ENCODE results near the gene MTM1. TPM values are rescaled to one million over a fixed set of nuclear protein-coding genes. Genes with fewer than 3 reads are reported as not detected.

MTM1 gene
- total and polyA plus RNA-seq, 9 of the 15 experiments (the other 6 are each of a cell fraction or from before 2014, with no cell fraction given): 5.6 to 13.3 (median 9.5) TPM

DNA sequence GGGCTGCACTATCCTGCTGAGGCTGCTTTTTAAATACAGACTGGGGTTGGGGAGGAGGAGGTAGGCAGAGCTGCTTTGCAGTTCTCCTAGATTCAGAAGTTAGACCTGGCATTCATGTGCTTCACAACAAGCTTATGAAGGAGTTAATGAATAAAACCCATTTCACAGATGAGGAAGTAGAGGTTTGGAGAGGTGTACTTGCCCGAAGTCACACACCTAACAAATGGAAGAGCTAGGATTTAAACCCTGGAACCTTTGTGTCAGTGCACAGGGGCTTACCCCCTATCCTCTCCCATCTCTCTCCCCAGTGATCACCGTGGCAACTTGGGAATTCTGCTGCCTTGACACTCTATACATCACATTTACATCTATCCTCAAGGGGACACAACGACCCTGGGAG lies 3.6 kb upstream of the MTM1 start:
- no peaks in the 10 kb centered on the region for H3K9me1 ChIP-seq (ENCODE audit: control insufficient read depth, insufficient read depth, low read length)
- WGBS (ENCODE audit: insufficient coverage, low coverage, missing lambda C conversion rate): 8% methylated on average over 3 of the region's 3 CpGs
- H4K20me1 ChIP-seq (replicated peaks; ENCODE audit: control insufficient read depth, insufficient read depth, low read length): no peaks in the 10 kb centered on the region
- no peak overlapping the region for H3K9ac ChIP-seq (ENCODE audit: insufficient read depth in 1 of 2, low read depth in 2 of 2, low read length in 2 of 2)
- H3K36me3 ChIP-seq (ENCODE audit: control insufficient read depth, insufficient read depth, low read length): no peaks in the 10 kb centered on the region
- ATAC-seq (no peak), DNase-seq (ENCODE audit: extremely low read depth in 1 of 4, low spot score in 3 of 4) (no peak), FAIRE-seq (no peak)
- H3K4me3 ChIP-seq: no peak overlapping the region
- no peak overlapping the region for H3K27ac ChIP-seq (ENCODE audit: extremely low read depth, low read depth, low read length)
- ChIA-PET CTCF (ENCODE audit: low intra/inter-chr PET ratio) (no interaction called here), POLR2A (no interaction called here)
- TF ChIP-seq SRF (CRISPR knock-in tag; IDR thresholded peaks at IDR 0.05) (no peak), ZNF830 (CRISPR knock-in tag; IDR thresholded peaks at IDR 0.05) (no peak), ETV6 (IDR thresholded peaks at IDR 0.05; ENCODE audit: borderline replicate concordance in 1 of 2, low read depth in 2 of 2, low read length in 1 of 2) (no peak), ETV6 (CRISPR knock-in tag; IDR thresholded peaks at IDR 0.05; ENCODE audit: borderline replicate concordance) (no peak), RBM25 (IDR thresholded peaks at IDR 0.05; ENCODE audit: low read depth, low read length, severe bottlenecking) (peak; percentile 81), ZNF764 (CRISPR knock-in tag; IDR thresholded peaks at IDR 0.05; ENCODE audit: low read depth) (no peak), ILK (tag; IDR thresholded peaks at IDR 0.05; ENCODE audit: borderline replicate concordance, low read depth) (no peak), SMAD2 (IDR thresholded peaks at IDR 0.05; ENCODE audit: low read depth, low read length) (no peak), POLR3G (IDR thresholded peaks at IDR 0.05; ENCODE audit: extremely low read depth, insufficient read length, insufficient replicate concordance) (no peak), RFX1 (IDR thresholded peaks at IDR 0.05) (no peak), TRIM24 (IDR thresholded peaks at IDR 0.05) (no peak), ZNF639 (CRISPR knock-in tag; conservative IDR thresholded peaks at IDR 0.05 in 1 of 2, IDR thresholded peaks at IDR 0.05 in 1 of 2) (no peak), BCOR (IDR thresholded peaks at IDR 0.05) (0 out of 2 replicates have a peak, but pooled peaks have one; percentile 51)
- TF ChIP-seq, protein P1, sequence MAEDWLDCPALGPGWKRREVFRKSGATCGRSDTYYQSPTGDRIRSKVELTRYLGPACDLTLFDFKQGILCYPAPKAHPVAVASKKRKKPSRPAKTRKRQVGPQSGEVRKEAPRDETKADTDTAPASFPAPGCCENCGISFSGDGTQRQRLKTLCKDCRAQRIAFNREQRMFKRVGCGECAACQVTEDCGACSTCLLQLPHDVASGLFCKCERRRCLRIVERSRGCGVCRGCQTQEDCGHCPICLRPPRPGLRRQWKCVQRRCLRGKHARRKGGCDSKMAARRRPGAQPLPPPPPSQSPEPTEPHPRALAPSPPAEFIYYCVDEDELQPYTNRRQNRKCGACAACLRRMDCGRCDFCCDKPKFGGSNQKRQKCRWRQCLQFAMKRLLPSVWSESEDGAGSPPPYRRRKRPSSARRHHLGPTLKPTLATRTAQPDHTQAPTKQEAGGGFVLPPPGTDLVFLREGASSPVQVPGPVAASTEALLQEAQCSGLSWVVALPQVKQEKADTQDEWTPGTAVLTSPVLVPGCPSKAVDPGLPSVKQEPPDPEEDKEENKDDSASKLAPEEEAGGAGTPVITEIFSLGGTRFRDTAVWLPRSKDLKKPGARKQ (CRISPR knock-in tag; IDR thresholded peaks at IDR 0.05): no peak
- TF ChIP-seq, protein P2, sequence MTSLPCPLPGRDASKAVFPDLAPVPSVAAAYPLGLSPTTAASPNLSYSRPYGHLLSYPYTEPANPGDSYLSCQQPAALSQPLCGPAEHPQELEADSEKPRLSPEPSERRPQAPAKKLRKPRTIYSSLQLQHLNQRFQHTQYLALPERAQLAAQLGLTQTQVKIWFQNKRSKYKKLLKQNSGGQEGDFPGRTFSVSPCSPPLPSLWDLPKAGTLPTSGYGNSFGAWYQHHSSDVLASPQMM (CRISPR knock-in tag; IDR thresholded peaks at IDR 0.05): no peak
- no peaks in the 10 kb centered on the region for H3K9me3 ChIP-seq (replicated peaks; ENCODE audit: control insufficient read depth, insufficient read depth, low read depth, low read length)
- no TSS peak for BruUV-seq (replicated peaks)
- in situ Hi-C loops (cut with MboI) (no loop called here), intact Hi-C loops (cut with micrococcal nuclease) (no loop called here)
- H3K27me3 ChIP-seq (ENCODE audit: control insufficient read depth in 2 of 2, insufficient read depth in 2 of 2, low read length in 2 of 2): peaks cover 0 to 7% of the 10 kb centered on the region in 2 experiments; a peak in 3 of 5 replicates
- H2AFZ ChIP-seq (ENCODE audit: low read depth, low read length): no peak overlapping the region
- H3K4me1 ChIP-seq (replicated peaks in 1 of 2; ENCODE audit: control insufficient read depth in 2 of 2, insufficient read depth in 2 of 2, low read length in 2 of 2): peaks cover 3 to 6% of the 10 kb centered on the region in 2 experiments; a peak in 4 of 5 replicates
- H3K79me2 ChIP-seq (ENCODE audit: control insufficient read depth, insufficient read depth, low read length): peaks cover 6% of the 10 kb centered on the region
- H3K4me2 ChIP-seq (ENCODE audit: insufficient read depth, low read length): no peak overlapping the region
